GM20000 (cell line): Measurements from ENCODE around the gene WDR5B.

Experiments
- DNase-seq: peaks from one replicate; pipeline ENCODE4 v3.0.0; 2012; ENCODE audit warnings: low spot score
- CTCF ChIP-seq: IDR thresholded peaks from 2 replicates; pipeline ENCODE4 v1.5.1; 2012; ENCODE audit warnings: mild to moderate bottlenecking, control low read depth; ENCODE audit errors: extremely low read depth, missing control alignments

WDR5B gene

GRCh38 chr3:122407946-122408345 is 7.9 kb downstream of the WDR5B start:
- DNase-seq, result no peak
- TF ChIP-seq CTCF, result no peak

DNA sequence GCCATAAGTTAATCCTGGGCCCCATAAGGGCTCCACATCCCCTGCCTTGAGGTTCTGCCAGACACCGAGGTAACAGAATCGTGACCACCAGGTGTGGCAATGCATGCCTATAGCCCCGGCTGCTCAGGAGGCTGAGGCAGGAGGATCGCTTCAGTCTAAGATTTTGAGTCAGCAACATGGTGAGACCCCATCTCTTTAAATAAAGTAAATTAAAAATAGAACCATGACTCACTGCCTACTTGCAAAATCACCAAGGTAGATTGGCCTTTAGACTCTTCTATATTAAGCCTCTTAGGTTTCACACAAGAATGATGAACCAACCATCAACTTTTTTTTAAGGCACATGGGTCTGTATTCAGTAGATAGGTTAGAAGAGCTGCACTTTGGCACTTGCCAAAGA is 9.7 kb downstream of the WDR5B start:
- DNase-seq, result no peak
- no peak for TF ChIP-seq CTCF

GRCh38 chr3:122405015-122405414 is 10.8 kb downstream of the WDR5B start:
- no peak for DNase-seq
- no peak for TF ChIP-seq CTCF

DNA sequence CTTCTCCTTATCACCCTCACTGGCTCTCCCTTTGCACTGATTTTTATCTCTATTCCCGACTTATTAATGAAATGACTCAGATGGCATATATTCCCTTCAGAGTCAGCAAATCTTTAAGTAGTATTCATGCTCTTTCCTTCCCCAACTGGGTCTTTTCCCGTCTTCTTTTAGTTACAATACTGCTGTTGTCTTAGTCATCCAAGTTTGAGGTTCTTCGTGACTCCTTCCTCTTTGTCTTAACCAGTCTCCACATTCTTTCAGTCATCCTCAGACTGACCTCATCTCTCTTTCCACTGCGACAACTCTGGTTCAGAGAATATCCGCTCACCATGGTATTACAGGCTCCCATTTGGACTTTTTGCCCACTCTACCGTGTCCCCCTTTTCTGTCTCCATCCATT is 12.4 kb downstream of the WDR5B start:
- no peak for TF ChIP-seq CTCF
- DNase-seq, result no peak

DNA sequence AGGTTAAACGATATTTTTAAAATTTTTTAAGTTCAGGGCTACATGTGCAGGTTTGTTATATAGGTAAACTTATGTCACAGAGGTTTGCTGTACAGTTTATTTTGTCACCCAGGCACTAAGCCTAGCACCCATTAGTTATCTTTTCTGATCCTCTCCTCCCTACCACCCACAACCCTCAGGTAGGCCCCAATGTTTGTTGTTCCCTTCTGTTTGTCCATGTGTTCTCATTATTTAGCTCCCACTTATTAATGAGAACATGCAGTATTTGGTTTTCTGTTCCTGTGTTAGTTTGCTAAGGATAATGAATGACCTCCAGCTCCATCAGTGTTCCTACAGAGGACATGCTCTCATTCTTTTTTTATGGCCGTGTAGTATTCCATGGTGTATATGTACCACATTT is 16.9 kb downstream of the WDR5B start:
- no peak for TF ChIP-seq CTCF
- DNase-seq, result no peak

DNA sequence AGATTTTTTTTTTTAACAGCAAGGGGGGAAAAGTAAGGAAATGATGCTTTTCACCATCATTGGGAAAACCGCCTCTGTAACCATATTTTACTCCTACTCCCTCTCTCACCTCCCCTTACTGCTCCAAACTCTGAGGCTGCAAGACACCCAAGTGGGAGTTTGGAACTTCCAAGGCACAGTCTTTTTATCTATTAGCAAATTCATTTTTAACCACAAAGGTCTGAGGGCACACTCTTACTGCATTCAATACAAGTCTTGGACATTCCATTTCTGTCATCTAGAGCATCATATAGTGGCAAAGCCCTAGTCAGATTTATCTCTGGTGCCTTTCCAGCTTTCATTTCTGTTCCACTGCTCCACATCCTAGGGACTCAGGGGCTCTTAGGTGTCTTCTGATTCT is 18.7 kb downstream of the WDR5B start:
- DNase-seq, result no peak
- TF ChIP-seq CTCF, result no peak

GRCh38 chr3:122396511-122396910 is 19.4 kb downstream of the WDR5B start:
- no peak for TF ChIP-seq CTCF
- DNase-seq, result no peak

DNA sequence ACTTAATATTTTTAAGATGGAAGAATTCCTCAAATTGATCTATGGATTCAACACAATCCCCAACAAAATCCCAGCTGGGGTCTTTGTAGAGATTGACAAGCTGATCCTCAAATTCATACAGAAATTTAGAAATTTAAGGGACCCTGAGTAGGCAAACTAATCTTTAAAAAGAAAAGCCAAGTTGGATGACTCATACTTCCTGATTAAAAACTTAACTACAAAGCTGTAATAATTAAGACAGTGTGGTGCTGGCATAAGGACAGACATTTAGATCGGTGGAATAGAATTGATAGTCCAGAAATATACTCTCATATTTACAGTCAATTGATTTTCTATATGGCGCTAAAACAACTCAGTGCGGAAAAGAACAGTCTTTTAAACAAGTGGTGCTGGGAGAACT is 20.3 kb downstream of the WDR5B start:
- DNase-seq, result no peak
- TF ChIP-seq CTCF, result no peak
